Glutamatergic neuron (in vitro differentiated cells): Measurements from ENCODE around the gene SEC61A2. TPM values are rescaled to one million over a fixed set of nuclear protein-coding genes. Genes with fewer than 3 reads are reported as not detected.
A peak's percentile ranks its signal among the peaks of the same experiment; 100 is the strongest.

Source experiments
- DNase-seq: peaks from one replicate; pipeline ENCODE4 v3.0.0; 2022
- H3K27ac Mint-ChIP-seq: one replicate; pipeline ENCODE4 v1.8.0; 2020; ENCODE audit warnings: mild to moderate bottlenecking, mixed read lengths, inconsistent platforms; ENCODE audit not compliant: unreplicated experiment
- H3K27me3 Mint-ChIP-seq: one replicate; pipeline ENCODE4 v1.8.0; 2020; ENCODE audit warnings: mild to moderate bottlenecking, moderate library complexity, mixed read lengths, inconsistent platforms; ENCODE audit not compliant: unreplicated experiment
- H3K36me3 Mint-ChIP-seq: one replicate; pipeline ENCODE4 v1.8.0; 2020; ENCODE audit warnings: mild to moderate bottlenecking, mixed read lengths, inconsistent platforms; ENCODE audit not compliant: unreplicated experiment
- H3K4me1 Mint-ChIP-seq: one replicate; pipeline ENCODE4 v1.8.0; 2020; ENCODE audit warnings: mild to moderate bottlenecking, low read depth, mixed read lengths, inconsistent platforms; ENCODE audit not compliant: unreplicated experiment
- H3K4me3 Mint-ChIP-seq: one replicate; pipeline ENCODE4 v1.8.0; 2020; ENCODE audit warnings: mild to moderate bottlenecking, mixed read lengths, inconsistent platforms; ENCODE audit not compliant: unreplicated experiment
- H3K9me3 Mint-ChIP-seq: one replicate; pipeline ENCODE4 v1.8.0; 2020; ENCODE audit warnings: mild to moderate bottlenecking, moderate library complexity, mixed read lengths, inconsistent platforms; ENCODE audit not compliant: unreplicated experiment
- CTCF ChIP-seq: fragments of 200-600 bp; sonication (generic); IDR thresholded peaks from one replicate; pipeline ENCODE4 v1.5.0; 2021; ENCODE audit not compliant: partially characterized antibody, unreplicated experiment
- microRNA-seq: library from miRNA; unstranded; fragments of <30 nt; microRNA quantifications from one replicate; pipeline ENCODE4, GENCODE V29; 2020; ENCODE audit not compliant: unreplicated experiment
- total RNA-seq: library from RNA; stranded (reverse); fragmentation: NEBNext Ultra II Directional; extraction: Animal tissue kit (Norgen Biotek cat#: 25700); gene quantifications from one replicate; pipeline ENCODE4 v1.2.1, GENCODE V29; 2021; ENCODE audit not compliant: unreplicated experiment

The SEC61A2 gene
- total RNA-seq, 1 donor from 2014 or later, result 24.4 TPM

- Mint-ChIP-seq H3K36me3 (peaks cover 9% of the 10 kb centered on the region), H3K27me3 (peaks cover 2% of the 10 kb centered on the region), H3K4me1 (peaks cover 17% of the 10 kb centered on the region), H3K9me3 (no peaks in the 10 kb centered on the region), H3K27ac (no peak overlapping the region), H3K4me3 (no peak overlapping the region)
- no peak for DNase-seq
- TF ChIP-seq CTCF, result no peak
These were observed 84.1 kb downstream of the SEC61A2 start for GRCh38 chr10:12213621-12214020.

- H3K36me3 Mint-ChIP-seq, result peaks cover 9% of the 10 kb centered on the region
- H3K27ac Mint-ChIP-seq, result no peak overlapping the region
- no peak for DNase-seq
These were observed 84.6 kb downstream of the SEC61A2 start for GRCh38 chr10:12214093-12214492.

DNA sequence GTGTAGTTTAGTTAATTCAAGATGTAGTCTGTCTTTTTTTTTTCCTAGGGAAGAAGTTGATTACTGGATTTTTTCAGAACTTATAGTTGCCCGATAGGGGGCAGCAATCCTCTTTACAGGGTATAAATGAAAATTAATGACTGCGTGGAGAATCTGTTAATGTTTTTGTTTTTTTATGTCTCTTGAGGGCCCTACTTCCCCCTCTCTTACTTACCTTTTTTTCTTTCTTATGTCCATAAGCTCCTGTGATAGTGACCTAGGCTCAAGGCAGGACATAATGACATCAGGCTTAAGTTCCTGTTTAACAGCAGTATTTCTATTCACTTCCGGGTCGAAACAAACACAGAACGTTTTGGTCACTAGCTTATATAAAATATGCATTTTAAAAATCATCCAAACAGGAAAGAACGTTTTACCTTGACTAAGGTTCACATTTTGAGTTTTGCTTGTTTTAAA, 85.3 kb downstream of the SEC61A2 start:
- Mint-ChIP-seq H3K27ac (peak overlapping the region; percentile 62), H3K4me3 (no peak overlapping the region), H3K9me3 (no peaks in the 10 kb centered on the region), H3K4me1 (peaks cover 17% of the 10 kb centered on the region), H3K36me3 (peaks cover 9% of the 10 kb centered on the region), H3K27me3 (no peaks in the 10 kb centered on the region)
- no peak for DNase-seq
- peak; percentile 79 for TF ChIP-seq CTCF

More at GRCh38 chr10:12214093-12214492, 84.6 kb downstream of the SEC61A2 start:
- peaks cover 17% of the 10 kb centered on the region for H3K4me1 Mint-ChIP-seq
- no peak overlapping the region for H3K4me3 Mint-ChIP-seq
- no peaks in the 10 kb centered on the region for H3K9me3 Mint-ChIP-seq
- no peak for TF ChIP-seq CTCF
- peaks cover 2% of the 10 kb centered on the region for H3K27me3 Mint-ChIP-seq

Small RNA genes lying within 50 kb of the gene (microRNA-seq; reads per million reads assigned to microRNA genes)
- gene MIR548AK, result not detected

Other genes starting within 250 kb of the SEC61A2 start
- 16.4 TPM for gene UPF2, start 86.9 kb upstream of the SEC61A2 start, total RNA-seq
- gene DHTKD1, start 60.7 kb upstream of the SEC61A2 start, total RNA-seq, result 39.6 TPM
- 53.5 TPM for gene NUDT5, start 66.2 kb downstream of the SEC61A2 start, total RNA-seq
- gene CDC123, start 66.5 kb downstream of the SEC61A2 start, total RNA-seq, result 76.0 TPM
- 29.8 TPM for gene CAMK1D, start 219.9 kb downstream of the SEC61A2 start, total RNA-seq